ENCODE results near the gene NR2F1-AS1.

- TF ChIP-seq, protein P1, sequence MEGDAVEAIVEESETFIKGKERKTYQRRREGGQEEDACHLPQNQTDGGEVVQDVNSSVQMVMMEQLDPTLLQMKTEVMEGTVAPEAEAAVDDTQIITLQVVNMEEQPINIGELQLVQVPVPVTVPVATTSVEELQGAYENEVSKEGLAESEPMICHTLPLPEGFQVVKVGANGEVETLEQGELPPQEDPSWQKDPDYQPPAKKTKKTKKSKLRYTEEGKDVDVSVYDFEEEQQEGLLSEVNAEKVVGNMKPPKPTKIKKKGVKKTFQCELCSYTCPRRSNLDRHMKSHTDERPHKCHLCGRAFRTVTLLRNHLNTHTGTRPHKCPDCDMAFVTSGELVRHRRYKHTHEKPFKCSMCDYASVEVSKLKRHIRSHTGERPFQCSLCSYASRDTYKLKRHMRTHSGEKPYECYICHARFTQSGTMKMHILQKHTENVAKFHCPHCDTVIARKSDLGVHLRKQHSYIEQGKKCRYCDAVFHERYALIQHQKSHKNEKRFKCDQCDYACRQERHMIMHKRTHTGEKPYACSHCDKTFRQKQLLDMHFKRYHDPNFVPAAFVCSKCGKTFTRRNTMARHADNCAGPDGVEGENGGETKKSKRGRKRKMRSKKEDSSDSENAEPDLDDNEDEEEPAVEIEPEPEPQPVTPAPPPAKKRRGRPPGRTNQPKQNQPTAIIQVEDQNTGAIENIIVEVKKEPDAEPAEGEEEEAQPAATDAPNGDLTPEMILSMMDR (IDR thresholded peaks at IDR 0.05 in 4 of 5, conservative IDR thresholded peaks at IDR 0.05 in 1 of 5), result no peak
- no peak for TF ChIP-seq POLR2A (IDR thresholded peaks at IDR 0.05)
Observed at GRCh38 chr5:93571114-93571949, 9.7 kb downstream of the NR2F1-AS1 start.

All from gastrocnemius medialis (tissue), 4 donors.